GM12873 (cell line): ENCODE results near the gene DPF1.

Experiments used
- TF ChIP-seq, protein P1 (sequence below): IDR thresholded peaks from 2 replicates; pipeline ENCODE4 v1.5.1; 2012; ENCODE audit warnings: low read depth, mild to moderate bottlenecking, moderate library complexity, low read length, control low read depth; ENCODE audit not compliant: insufficient read depth; ENCODE audit errors: missing control alignments

DPF1 gene

DNA sequence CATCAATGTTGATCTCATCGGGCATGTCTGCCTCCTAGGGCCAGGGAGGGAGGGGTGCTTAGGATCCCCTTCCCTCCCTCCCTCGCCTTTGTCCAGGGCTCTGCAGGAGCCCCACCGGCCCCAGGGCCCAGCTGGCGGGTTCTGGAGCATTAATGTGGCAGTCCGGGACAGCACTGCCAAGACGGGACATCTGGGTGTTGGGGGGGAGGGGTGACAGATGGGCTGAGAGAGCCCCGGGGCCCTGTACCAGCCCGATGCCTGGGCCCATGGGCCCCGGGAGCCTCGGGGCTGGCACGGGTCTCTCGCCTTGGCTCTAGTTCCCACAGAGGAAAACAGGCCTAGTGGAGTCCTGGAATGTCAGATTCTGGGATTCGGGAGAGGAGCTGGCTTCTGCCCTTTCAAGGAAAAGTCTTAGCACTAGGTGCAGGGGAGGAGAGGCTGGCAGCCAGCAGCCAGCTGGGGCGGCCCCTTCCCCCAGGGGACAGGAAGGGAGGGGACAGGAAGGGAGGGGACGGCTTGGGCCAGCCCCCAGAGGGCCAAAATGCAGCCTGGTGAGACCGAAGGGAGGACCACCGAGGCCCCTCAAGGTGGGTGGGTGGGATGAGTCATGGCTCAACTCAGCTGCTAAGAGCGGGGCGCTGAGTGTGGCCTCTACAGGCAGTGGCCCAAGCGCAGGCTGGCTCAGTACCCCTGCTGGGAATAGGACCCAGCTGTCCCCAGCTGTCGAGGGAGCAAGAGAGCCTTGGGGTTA lies 29.1 kb upstream of the DPF1 start:
- TF ChIP-seq, protein P1, sequence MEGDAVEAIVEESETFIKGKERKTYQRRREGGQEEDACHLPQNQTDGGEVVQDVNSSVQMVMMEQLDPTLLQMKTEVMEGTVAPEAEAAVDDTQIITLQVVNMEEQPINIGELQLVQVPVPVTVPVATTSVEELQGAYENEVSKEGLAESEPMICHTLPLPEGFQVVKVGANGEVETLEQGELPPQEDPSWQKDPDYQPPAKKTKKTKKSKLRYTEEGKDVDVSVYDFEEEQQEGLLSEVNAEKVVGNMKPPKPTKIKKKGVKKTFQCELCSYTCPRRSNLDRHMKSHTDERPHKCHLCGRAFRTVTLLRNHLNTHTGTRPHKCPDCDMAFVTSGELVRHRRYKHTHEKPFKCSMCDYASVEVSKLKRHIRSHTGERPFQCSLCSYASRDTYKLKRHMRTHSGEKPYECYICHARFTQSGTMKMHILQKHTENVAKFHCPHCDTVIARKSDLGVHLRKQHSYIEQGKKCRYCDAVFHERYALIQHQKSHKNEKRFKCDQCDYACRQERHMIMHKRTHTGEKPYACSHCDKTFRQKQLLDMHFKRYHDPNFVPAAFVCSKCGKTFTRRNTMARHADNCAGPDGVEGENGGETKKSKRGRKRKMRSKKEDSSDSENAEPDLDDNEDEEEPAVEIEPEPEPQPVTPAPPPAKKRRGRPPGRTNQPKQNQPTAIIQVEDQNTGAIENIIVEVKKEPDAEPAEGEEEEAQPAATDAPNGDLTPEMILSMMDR, result no peak

DNA sequence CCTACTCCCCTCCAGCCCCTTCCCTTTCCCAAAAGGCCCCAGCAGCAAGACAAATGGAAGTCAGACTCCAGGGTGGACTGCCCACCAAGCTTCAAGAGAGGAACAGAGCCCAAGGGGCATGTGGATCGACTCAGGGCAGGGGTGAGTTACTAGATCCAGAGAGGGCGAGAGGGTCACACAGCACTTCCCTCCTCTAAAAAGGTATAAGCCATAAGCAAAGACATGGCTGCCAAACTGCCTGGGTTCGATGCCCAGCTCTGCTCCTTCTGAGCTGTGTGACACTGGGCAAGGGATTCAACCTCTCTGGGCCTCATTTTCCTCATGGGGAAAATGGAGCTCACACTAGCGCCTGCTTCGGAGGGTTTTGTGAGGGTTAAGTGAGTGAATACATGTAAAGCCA lies 28.4 kb upstream of the DPF1 start:
- TF ChIP-seq, protein P1, result no peak

DNA sequence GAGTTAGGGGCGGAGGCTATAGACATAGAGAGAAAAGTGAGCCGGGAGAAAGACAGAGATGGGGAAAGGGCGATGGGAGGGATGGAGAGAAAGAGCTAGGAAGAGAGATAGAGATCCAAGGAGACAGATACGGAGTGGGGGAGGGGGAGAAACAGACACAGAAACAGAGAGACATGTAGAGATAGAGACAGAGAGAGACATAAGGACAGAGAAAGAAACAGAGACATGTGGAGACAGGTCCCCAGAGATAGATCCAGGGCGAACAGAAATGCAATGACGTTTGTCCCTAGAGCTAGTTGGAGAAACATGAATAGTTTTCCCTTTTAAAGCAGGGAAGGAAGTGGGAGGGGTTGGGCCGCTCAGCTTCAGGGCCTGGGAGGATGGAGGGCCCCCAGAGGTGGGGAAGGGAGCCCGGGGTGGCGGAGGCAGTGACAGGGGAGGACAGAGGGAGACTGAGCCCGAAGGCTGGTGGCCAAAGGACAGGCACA lies 27.6 kb upstream of the DPF1 start:
- TF ChIP-seq, protein P1, result no peak

DNA sequence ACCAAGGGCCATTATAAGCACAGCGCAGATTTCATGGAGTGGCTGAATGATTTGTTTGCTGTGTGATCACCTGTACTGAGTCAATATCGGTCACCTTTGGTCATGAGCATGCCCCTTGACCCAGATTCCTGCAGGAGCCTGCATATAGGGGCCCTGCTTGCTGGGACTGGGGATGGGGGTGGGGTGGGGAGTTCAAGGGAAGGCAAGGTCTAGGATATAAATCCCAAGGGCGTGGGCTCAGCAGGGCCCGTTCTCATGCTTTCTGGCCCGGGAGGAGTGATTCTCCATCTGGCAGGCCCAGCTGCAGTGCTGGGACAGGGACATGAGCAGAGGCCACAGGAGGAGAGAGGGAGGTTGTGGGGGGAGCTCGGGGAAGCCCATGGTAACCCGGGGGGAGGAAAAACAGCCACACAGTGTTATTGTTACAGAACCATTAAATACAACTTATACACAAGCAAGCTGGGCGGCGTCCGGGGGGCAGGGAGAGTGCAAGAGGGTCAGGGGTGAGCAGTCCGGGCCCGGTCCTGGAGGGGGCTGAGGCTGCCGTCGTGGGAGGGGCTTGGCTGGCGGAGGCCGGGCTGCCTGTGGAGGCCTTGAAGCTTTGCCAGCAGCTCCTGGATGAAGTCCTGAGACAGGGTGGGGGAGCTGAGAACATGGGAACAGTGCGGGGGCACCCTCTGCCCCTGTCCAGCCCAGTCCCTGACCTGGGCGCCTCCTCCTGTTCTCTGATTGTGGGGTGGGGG lies 27.0 kb upstream of the DPF1 start:
- TF ChIP-seq, protein P1, result no peak

DNA sequence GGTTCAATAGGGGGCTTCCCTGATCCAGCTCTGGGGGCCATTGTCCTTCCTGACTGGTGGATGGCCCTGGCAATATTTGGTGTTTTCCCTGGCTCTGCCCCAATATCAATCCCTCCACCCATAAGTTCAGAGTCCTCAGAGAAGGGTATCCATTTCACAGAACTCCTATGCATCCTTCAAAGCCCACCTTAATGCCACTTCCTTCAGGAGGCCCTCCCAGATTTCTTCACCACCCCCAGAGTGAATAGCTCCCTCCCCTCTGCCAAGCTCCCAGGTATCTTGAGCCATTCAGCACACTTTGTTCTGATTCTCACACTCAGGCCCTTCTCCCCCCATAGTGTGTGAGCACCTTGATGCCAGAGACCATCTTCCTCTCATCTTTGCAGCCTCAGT lies 26.4 kb upstream of the DPF1 start:
- TF ChIP-seq, protein P1, result no peak

DNA sequence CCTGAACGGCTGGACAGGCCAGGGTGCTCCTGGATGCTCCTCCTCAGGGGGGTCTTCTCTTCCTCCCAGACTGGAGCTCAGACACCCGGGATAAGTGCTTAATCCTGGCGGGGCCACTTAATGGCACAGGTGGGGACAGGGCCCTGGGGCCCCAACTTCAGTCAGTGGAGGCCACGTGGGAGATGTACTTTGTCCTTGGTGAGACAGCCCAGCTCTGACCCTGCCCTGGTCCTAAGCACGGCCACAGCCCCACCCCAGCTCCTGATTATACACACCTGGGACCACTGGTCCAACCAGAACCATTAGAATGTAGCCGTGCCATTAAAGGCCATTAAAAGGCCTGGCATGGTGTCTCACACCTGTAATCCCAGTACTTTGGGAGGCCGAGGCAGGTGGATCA lies 24.4 kb upstream of the DPF1 start:
- TF ChIP-seq, protein P1, result no peak

DNA sequence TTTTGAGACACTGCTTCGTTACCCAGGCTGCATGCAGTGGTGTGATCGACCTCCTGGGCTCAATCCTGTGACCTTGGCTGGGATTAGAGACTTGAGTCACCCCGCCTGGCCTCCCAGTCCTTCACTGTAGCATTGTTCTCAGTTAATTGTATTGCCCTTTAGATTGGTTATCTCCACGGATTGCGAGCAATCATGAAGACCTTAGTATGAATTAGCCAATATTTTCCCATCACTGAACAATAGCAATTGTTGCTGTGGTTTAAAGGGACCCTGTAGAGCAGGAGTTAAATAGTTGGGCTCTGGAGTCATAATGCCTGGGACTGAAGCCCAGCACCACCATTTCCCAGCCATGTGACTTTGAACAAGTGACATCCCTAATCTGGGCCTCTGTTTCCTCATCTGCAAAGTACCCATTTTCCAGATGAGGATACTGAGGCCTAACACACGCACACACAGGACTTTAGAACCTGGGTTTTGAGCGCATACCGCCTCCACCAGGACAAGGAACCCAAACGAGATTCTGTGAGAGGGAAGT lies 23.8 kb upstream of the DPF1 start:
- TF ChIP-seq, protein P1, result no peak
